SIG-M5 treated with dmso at 0.1 percent for 504 hours (cell line): ENCODE measurements around the gene TCF7L1.
"Not testable (repeated sequence)": the region's sequence is repeated elsewhere in the genome, so short reads cannot be mapped to it uniquely, and the experiment has no call there.

Experiments
- DNase-seq: peaks from one replicate; lab custom pipeline; 2025; ENCODE audit not compliant: unreplicated experiment; lab: John Stamatoyannopoulos, UW

TCF7L1 gene

GRCh38 chr2:85131116-85131515, 2.1 kb upstream of the TCF7L1 start:
- DNase-seq, result peak; percentile 32

- no peak for DNase-seq
Observed at GRCh38 chr2:85132397-85132796, 795 bp upstream of the TCF7L1 start.

GRCh38 chr2:85133751-85134254, 611 bp downstream of the TCF7L1 start:
- DNase-seq, result no peak

GRCh38 chr2:85134255-85134895, 1.2 kb downstream of the TCF7L1 start:
- no peak for DNase-seq

GRCh38 chr2:85134896-85135659, 1.9 kb downstream of the TCF7L1 start:
- no peak for DNase-seq

- DNase-seq, result no peak
Observed at GRCh38 chr2:85135660-85135914, 2.4 kb downstream of the TCF7L1 start.

GRCh38 chr2:85137156-85137555, 4.0 kb downstream of the TCF7L1 start:
- no peak for DNase-seq

GRCh38 chr2:85143463-85144082, 10.4 kb downstream of the TCF7L1 start:
- DNase-seq, result no peak

- DNase-seq, result no peak
Observed at GRCh38 chr2:85145116-85145820, 12.1 kb downstream of the TCF7L1 start.

- no peak for DNase-seq
Observed at GRCh38 chr2:85148190-85148589, 15.0 kb downstream of the TCF7L1 start.

- DNase-seq, result no peak
Observed at GRCh38 chr2:85151026-85151425, 17.8 kb downstream of the TCF7L1 start.

- no peak for DNase-seq
Observed at GRCh38 chr2:85152895-85153294, 19.7 kb downstream of the TCF7L1 start.

GRCh38 chr2:85154048-85154753, 21.0 kb downstream of the TCF7L1 start:
- no peak for DNase-seq

- not testable (repeated sequence) for DNase-seq
Observed at GRCh38 chr2:85155082-85155481, 21.9 kb downstream of the TCF7L1 start.

GRCh38 chr2:85156153-85156552, 23.0 kb downstream of the TCF7L1 start:
- DNase-seq, result no peak

GRCh38 chr2:85156619-85157018, 23.4 kb downstream of the TCF7L1 start:
- DNase-seq, result no peak

GRCh38 chr2:85157345-85157744, 24.2 kb downstream of the TCF7L1 start:
- no peak for DNase-seq

GRCh38 chr2:85158559-85159273, 25.5 kb downstream of the TCF7L1 start:
- no peak for DNase-seq

- DNase-seq, result no peak
Observed at GRCh38 chr2:85159589-85159988, 26.4 kb downstream of the TCF7L1 start.
